SK-N-MC (cell line): ENCODE measurements around the gene TSPAN13.

ENCODE experiments used
- DNase-seq: peaks from one replicate; pipeline ENCODE4 v3.0.0-alpha.2; 2011; ENCODE audit warnings: low read depth, low spot score
- H3K27ac ChIP-seq: fragments of 200-600 bp; sonication (generic); 2 replicates; pipeline ENCODE4 v1.5.1; 2016; ENCODE audit warnings: mixed run types
- H3K36me3 ChIP-seq: fragments of 200-600 bp; sonication (generic); 2 replicates; pipeline ENCODE4 v1.6.1; 2017; ENCODE audit warnings: antibody characterized with exemption, low read length, mixed read lengths; ENCODE audit not compliant: insufficient read depth
- H3K4me3 ChIP-seq: fragments of 200-600 bp; sonication (generic); 2 replicates; pipeline ENCODE4 v1.5.1; 2016
- H3K9ac ChIP-seq: fragments of 200-600 bp; sonication (generic); 2 replicates; pipeline ENCODE4 v1.8.0; 2017; ENCODE audit warnings: mixed run types, mixed read lengths; ENCODE audit not compliant: insufficient read length
- H3K9me3 ChIP-seq: fragments of 200-600 bp; sonication (generic); 2 replicates; pipeline ENCODE4 v1.6.1; 2017; ENCODE audit warnings: low read depth, mild to moderate bottlenecking, antibody characterized with exemption, low read length, moderate library complexity, mixed read lengths
- EZH2 ChIP-seq: fragments of 200-600 bp; sonication (generic); IDR thresholded peaks from one replicate; pipeline ENCODE4 v1.6.1; 2017; ENCODE audit warnings: antibody characterized with exemption
- FOXP2 ChIP-seq: optimal IDR thresholded peaks from 2 replicates; pipeline ENCODE3; 2011; ENCODE audit warnings: mild to moderate bottlenecking, moderate library complexity; ENCODE audit not compliant: insufficient read depth; ENCODE audit errors: extremely low read length, control extremely low read depth
- POLR2AphosphoS5 ChIP-seq: IDR thresholded peaks from 2 replicates; pipeline ENCODE4 v1.6.1; 2012; ENCODE audit warnings: mild to moderate bottlenecking, low read depth, low read length, borderline replicate concordance

The TSPAN13 gene

DNA sequence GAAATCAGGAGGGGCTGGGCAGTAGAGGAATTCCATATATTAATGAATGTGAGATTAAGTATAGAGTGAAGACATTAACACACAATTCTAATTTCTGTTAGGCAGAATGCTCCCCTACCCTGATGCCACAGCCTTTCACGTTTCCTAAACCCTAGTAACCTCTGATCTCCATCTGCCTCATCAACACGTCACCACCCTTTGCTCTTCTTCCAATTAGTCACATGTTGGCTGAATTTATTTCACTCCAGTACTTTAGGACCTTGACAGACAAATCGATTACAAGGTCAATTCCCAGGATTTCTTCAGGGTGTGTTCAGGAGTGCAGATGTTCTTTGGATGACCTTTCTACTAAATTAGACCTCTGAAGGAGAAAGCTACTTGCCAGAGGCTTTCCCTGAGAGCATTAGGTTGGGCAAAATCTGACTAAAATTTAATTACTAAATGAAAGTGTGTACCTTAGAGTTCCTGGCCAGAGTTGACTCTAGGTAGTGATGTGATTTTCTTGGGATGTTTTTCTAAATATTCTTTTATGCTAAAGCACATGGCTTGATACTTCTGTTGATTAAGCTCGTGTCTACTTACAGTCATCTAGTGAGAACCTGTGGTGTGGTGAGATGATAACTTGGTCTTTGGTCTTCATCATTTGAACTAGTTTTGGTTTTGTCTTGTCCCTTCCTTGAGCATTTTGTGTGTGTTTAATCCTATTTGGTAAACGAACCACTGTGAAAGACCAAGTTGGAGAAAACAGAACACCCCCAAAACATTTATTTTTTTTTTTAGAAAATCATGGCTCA lies 38.5 kb downstream of the TSPAN13 start:
- H3K9ac ChIP-seq, result no peak overlapping the region
- H3K9me3 ChIP-seq, result no peaks in the 10 kb centered on the region
- no peak overlapping the region for H3K4me3 ChIP-seq
- TF ChIP-seq EZH2 (no peak), FOXP2 (no peak), POLR2AphosphoS5 (no peak)
- peaks cover 5% of the 10 kb centered on the region for H3K36me3 ChIP-seq
- DNase-seq, result no peak
- no peak overlapping the region for H3K27ac ChIP-seq

DNA sequence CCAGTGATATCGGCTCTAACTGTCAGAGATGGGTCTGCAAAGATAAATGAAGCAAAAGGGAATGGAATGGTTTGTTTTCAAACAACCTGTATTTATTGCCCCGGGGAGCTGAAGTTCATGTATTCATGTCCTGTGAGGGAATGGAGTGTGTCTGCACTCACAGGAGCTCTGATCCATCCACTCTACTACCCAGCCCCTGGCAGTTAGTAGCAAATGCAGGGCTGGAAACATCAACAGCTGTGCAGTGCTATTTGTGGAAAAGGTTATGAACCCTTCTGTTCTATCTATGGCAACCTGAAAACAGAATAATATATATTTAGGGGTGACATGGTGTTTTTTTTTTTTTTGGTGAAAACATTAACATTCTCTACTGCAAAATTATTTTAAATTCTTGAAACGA lies 41.4 kb downstream of the TSPAN13 start:
- Histone ChIP-seq H3K36me3 (no peaks in the 10 kb centered on the region), H3K4me3 (no peak overlapping the region), H3K9me3 (no peaks in the 10 kb centered on the region), H3K27ac (no peak overlapping the region), H3K9ac (no peak overlapping the region)
- TF ChIP-seq FOXP2 (no peak), POLR2AphosphoS5 (no peak)
- DNase-seq, result no peak

DNA sequence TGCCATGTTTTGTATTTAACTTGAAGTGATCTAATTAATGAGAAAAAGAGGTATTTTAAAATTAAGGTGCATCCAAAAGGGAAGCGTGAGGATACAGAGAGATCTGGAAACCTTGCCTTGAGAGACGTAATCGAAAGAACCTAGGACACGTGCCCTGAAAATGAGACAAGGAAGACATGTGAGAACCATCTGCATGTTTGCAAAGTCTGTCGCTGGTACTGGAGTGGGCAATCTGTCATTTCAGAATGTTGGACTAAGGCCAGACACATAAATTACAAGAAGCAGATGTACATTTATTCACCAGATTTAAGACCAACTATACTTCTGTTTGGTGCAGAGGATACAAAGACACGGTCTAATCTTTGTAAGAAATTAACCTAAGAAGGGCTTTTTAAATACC lies 42.1 kb downstream of the TSPAN13 start:
- H3K27ac ChIP-seq, result no peak overlapping the region
- no peak for DNase-seq
- no peak overlapping the region for H3K9ac ChIP-seq
- H3K36me3 ChIP-seq, result no peaks in the 10 kb centered on the region
- H3K9me3 ChIP-seq, result no peaks in the 10 kb centered on the region
- H3K4me3 ChIP-seq, result no peak overlapping the region
- TF ChIP-seq EZH2, result no peak
- no peak for TF ChIP-seq FOXP2
- no peak for TF ChIP-seq POLR2AphosphoS5

GRCh38 chr7:16801111-16801542 lies 47.6 kb downstream of the TSPAN13 start:
- Histone ChIP-seq H3K27ac (peak overlapping the region; percentile 34; the same call in 1 of the 2 replicates), H3K9ac (no peak overlapping the region), H3K36me3 (no peaks in the 10 kb centered on the region), H3K4me3 (no peak overlapping the region), H3K9me3 (no peaks in the 10 kb centered on the region)
- no peak for TF ChIP-seq EZH2
- peak; percentile 46; the same call in 1 of the 2 replicates for TF ChIP-seq POLR2AphosphoS5
- peak; percentile 96 for DNase-seq

GRCh38 chr7:16801579-16801978 lies 48.0 kb downstream of the TSPAN13 start:
- peak overlapping the region; percentile 28; the same call in 1 of the 2 replicates for H3K27ac ChIP-seq
- no peaks in the 10 kb centered on the region for H3K36me3 ChIP-seq
- DNase-seq, result no peak
- TF ChIP-seq POLR2AphosphoS5, result no peak
- TF ChIP-seq FOXP2, result no peak
- TF ChIP-seq EZH2, result no peak
- H3K9me3 ChIP-seq, result no peaks in the 10 kb centered on the region
- no peak overlapping the region for H3K4me3 ChIP-seq
- no peak overlapping the region for H3K9ac ChIP-seq

GRCh38 chr7:16803125-16803524 lies 49.6 kb downstream of the TSPAN13 start:
- Histone ChIP-seq H3K9ac (no peak overlapping the region), H3K4me3 (no peak overlapping the region), H3K27ac (no peak overlapping the region), H3K36me3 (no peaks in the 10 kb centered on the region), H3K9me3 (no peaks in the 10 kb centered on the region)
- DNase-seq, result no peak
- TF ChIP-seq EZH2 (no peak), POLR2AphosphoS5 (no peak), FOXP2 (no peak)

- no peak overlapping the region for H3K4me3 ChIP-seq
- TF ChIP-seq POLR2AphosphoS5 (no peak), FOXP2 (no peak), EZH2 (no peak)
Measured at GRCh38 chr7:16803881-16804673, 50.5 kb downstream of the TSPAN13 start.

GRCh38 chr7:16804674-16805439 lies 51.3 kb downstream of the TSPAN13 start, which contains the start of gene AGR2:
Gene AGR2 (minus strand): TSS chr7:16804999. CDS start chr7:16801796, 3,203 bp downstream.
- DNase-seq, result no peak
- TF ChIP-seq FOXP2 (no peak), EZH2 (no peak), POLR2AphosphoS5 (no peak)
- Histone ChIP-seq H3K36me3 (no peaks in the 10 kb centered on the region), H3K4me3 (no peak within 1 kb of the TSS), H3K27ac (no peak within 1 kb of the TSS), H3K9me3 (no peaks in the 10 kb centered on the region), H3K9ac (no peak within 1 kb of the TSS)

More at GRCh38 chr7:16803881-16804673, 50.5 kb downstream of the TSPAN13 start:
- Histone ChIP-seq H3K36me3 (no peaks in the 10 kb centered on the region), H3K9me3 (no peaks in the 10 kb centered on the region), H3K9ac (no peak overlapping the region), H3K27ac (no peak overlapping the region)
- no peak for DNase-seq
